DMS 273 (cell line): ENCODE data around the gene XIRP1.

Experiments
- DNase-seq: peaks from one replicate; lab custom pipeline; 2025; ENCODE audit not compliant: unreplicated experiment; lab: John Stamatoyannopoulos, UW

XIRP1 gene

DNA sequence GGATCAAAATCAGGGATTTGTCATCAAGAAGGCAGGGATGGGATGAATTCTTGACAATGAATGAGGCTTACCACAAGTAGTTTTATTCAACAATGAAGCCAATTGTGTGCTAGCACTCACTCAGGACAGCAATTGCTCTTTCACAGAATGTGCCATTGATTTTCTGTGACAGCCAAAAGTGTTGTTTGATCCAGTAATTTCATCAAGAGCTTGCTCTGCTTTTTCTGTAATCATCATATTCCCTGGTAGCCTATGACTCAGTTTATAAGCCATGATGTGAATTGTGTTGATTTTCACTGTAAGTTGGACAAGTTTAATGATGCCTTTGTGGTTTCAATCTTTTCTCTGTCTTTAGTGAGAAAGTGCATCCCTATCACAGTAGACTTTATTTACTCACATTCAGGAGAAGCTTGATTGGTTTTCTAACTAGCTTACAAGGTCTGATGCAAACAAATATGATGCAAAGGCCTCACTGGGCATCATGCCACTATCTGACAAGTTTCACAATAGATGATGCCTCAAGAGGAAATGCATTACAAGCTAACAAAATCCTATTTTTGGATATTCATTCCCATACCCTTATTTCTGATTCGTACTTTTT, 25.4 kb downstream of the XIRP1 start:
- no peak for DNase-seq

GRCh38 chr3:39166134-39166710, 26.2 kb downstream of the XIRP1 start:
- no peak for DNase-seq

GRCh38 chr3:39165518-39165917, 26.9 kb downstream of the XIRP1 start:
- DNase-seq, result no peak

- no peak for DNase-seq
These were observed 28.0 kb downstream of the XIRP1 start for GRCh38 chr3:39164414-39164813.

- DNase-seq, result no peak
These were observed 34.2 kb downstream of the XIRP1 start for GRCh38 chr3:39158148-39158715.

- no peak for DNase-seq
These were observed 35.0 kb downstream of the XIRP1 start for GRCh38 chr3:39157359-39157758.

DNA sequence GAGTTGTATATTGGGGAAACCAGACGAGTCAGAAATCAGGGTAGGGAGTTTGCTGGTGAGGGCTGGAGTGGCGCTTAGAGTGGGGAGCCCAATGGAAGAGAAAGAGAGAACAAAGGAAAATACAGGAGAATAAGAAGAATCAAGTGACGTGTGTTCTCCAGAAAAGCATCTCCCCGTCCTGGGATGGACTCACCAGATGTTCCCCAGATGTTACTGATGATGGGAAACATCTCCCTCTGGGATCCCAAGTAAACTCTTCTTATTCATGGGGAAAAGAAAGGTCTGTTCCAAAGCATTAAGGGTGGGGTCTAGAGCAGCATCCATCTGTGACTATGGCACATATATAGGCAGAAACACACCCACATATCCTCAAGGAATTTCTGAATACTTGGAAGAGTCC, 36.0 kb downstream of the XIRP1 start:
- no peak for DNase-seq

- peak; percentile 17 for DNase-seq
These were observed 37.9 kb downstream of the XIRP1 start for GRCh38 chr3:39154280-39155021.

GRCh38 chr3:39153977-39154279, 38.5 kb downstream of the XIRP1 start:
- no peak for DNase-seq

DNA sequence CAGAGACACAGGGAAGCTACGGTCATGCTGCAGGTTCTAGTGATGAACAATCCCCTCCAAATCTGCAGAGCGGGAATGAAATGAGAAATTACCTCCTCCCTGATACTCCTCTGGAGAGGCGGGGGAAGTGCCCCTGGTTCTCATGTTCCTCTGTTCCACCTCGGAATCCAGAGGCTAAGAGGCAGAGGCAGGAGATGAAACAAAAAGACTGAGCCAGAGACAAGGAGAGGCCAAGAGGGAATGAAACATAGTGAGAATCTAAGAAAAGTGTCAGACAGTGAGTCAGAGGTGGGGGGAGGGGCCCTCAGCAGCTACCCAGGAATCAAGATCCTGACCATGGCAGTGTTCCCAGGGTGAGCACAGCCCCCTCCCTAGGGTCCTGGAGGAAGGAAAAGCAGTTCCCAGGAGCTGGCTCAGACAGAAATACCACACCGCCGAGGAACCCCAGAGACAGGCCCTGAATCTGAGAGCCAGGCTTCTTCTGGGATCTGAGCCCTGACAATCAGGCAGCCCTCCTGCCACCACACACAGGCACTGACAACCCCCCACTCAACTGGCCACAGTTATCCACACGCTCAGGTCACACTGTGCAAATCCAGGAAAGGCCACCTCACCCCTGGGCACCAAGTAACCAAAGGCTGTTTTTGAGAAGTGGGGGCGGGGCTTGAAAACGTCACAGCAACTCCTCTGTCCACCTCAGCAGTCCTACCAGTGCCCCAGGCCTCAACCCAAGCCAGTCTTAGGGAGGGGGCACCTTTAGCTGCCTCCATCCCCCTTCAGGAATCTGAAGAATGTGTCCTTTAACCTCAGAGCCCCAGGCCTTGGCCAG, 41.4 kb downstream of the XIRP1 start:
- DNase-seq, result peak; percentile 69

DNA sequence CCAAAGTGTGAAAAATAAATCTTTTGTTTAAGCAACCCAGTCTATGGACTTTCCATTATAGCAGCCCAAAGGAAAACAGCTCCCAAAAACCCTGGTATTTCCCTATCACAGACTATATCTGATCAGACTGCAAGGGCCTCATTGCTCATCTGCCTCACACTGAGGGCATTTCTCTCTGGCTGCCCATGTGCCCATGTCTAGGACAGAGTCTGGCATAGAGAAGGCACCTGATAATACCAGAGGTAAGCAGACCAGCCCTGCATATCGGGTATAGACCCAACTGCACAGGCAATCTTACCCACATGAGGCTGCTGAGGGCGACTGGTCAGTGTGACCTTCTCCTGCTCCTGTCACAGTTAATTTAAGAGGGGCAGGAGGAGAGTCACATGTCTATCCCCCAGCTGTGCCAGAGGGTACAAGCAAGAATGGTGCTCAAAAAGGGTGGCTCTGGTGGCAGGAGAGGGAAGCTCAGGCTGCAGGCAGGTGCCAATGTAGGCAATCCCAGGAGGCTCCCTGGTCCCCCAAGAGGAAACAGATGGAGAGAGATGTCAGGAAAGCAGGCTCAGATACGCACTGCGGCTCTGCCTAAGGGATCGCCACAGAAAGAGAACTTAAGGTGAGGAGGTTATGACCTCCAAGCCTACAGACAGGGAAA, 42.1 kb downstream of the XIRP1 start:
- DNase-seq, result peak; percentile 62

- no peak for DNase-seq
These were observed 42.8 kb downstream of the XIRP1 start for GRCh38 chr3:39149498-39150147.

- DNase-seq, result no peak
These were observed 43.3 kb downstream of the XIRP1 start for GRCh38 chr3:39149059-39149455.

GRCh38 chr3:39148435-39149058, 43.8 kb downstream of the XIRP1 start:
- DNase-seq, result peak; percentile 84

DNA sequence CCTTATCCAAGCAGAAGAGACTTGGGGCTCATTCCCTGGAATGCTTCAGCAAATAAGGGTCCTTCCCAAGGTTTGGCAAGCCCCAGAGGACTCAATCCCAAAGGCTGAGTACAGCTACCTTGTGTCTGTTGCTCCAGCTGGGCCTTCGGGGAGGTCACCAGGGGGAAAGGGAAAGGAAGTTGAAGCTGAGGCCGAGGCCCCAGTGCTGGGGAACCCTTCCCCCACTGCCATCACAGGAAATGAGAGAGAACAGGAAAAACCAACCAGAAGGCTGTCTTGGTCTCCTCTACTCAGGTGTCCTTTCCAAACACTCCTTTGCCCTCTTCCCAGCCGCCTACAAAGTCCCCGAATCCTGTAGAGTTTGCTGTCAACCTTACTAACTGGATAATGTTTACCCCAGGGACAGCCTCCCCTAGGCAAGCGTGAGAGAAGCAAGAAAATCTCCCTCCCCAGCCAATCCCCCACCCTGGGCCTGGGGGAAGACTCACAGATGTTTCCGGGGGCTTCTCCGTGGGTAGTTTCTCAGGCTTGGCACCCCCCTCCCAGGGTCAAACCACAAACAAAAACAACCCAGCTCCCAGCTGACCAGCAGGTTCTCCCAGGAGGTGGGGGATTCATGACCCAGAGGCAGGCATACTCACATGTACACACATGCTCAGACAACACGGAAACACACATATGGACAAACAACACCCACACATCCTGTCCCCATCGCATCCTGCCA, 44.5 kb downstream of the XIRP1 start:
- DNase-seq, result peak; percentile 67

GRCh38 chr3:39146611-39147591, 45.5 kb downstream of the XIRP1 start:
- peak; percentile 92 for DNase-seq

DNA sequence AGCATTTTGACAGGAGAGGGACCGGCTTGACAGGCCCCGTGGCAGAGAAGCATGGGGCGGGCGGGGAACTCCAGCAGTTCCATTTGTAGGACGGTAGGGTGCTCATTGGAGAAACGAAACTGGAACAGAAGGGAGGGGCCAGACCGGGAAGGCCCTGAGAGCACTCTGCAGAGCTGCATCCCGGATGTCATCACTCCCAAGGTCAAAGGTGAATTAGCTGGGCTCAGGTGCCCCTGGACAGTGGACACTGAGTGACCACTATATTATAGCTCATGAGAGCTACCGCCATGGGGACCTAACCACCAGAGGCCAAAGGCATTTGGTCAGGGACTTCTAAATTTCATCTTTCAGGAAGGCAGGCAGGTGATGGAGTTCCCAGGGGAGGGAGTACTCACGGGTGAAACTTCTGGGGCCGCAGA, 46.3 kb downstream of the XIRP1 start:
- peak; percentile 10 for DNase-seq

- no peak for DNase-seq
These were observed 47.5 kb downstream of the XIRP1 start for GRCh38 chr3:39144748-39145380.
